ENCODE data around the gene DRAXIN. TPM values are rescaled to one million over a fixed set of nuclear protein-coding genes. Genes with fewer than 3 reads are reported as not detected.

The DRAXIN gene
- total RNA-seq, 4 donors from 2014 or later: 0.08 to 0.16 (median 0.12) TPM; not detected in 1

GRCh38 chr1:11761988-11762406 is 70.5 kb downstream of the DRAXIN start, which contains the start of gene C1orf167:
C1orf167 (plus strand) TSS chr1:11762193; CDS start chr1:11764401, 2,208 bp downstream.
- Histone ChIP-seq H3K36me3 (no peaks in the 10 kb centered on the region), H3K27me3 (peaks cover 67% of the 10 kb centered on the region), H3K4me3 (peak within 1 kb of the TSS in 1 of 2 donors; percentile 12), H3K9me3 (no peaks in the 10 kb centered on the region), H3K4me1 (peaks cover 0 to 9% (median 0%) of the 10 kb centered on the region in 3 donors), H3K27ac (no peak within 1 kb of the TSS)
- no peak for ATAC-seq
- TF ChIP-seq CTCF (IDR thresholded peaks at IDR 0.05): no peak
- no peak for TF ChIP-seq POLR2A (IDR thresholded peaks at IDR 0.05)
- TF ChIP-seq POLR2AphosphoS5 (IDR thresholded peaks at IDR 0.05): no peak
- WGBS, 2 donors (ENCODE audit: low coverage in 1 of 2): no CpG with 5 or more reads among the region's 29 CpGs

- no peak for ATAC-seq
- Histone ChIP-seq H3K9me3 (no peaks in the 10 kb centered on the region), H3K4me1 (peaks cover 0 to 9% (median 0%) of the 10 kb centered on the region in 3 donors), H3K4me3 (no peak overlapping the region), H3K27ac (no peak overlapping the region), H3K27me3 (peaks cover 58% of the 10 kb centered on the region), H3K36me3 (no peaks in the 10 kb centered on the region)
- no CpG with 5 or more reads among the region's 3 CpGs for WGBS, 2 donors (ENCODE audit: low coverage in 1 of 2)
- TF ChIP-seq CTCF (IDR thresholded peaks at IDR 0.05) (no peak), EP300 (IDR thresholded peaks at IDR 0.05) (no peak), POLR2A (IDR thresholded peaks at IDR 0.05) (no peak), POLR2AphosphoS5 (IDR thresholded peaks at IDR 0.05) (no peak)
Measured at GRCh38 chr1:11764115-11764514, 72.6 kb downstream of the DRAXIN start.

- peaks cover 58% of the 10 kb centered on the region for H3K27me3 ChIP-seq
- TF ChIP-seq CTCF (IDR thresholded peaks at IDR 0.05) (no peak), POLR2AphosphoS5 (IDR thresholded peaks at IDR 0.05) (no peak), POLR2A (IDR thresholded peaks at IDR 0.05) (no peak), EP300 (IDR thresholded peaks at IDR 0.05) (no peak)
- no peaks in the 10 kb centered on the region for H3K9me3 ChIP-seq
- no peak overlapping the region for H3K4me3 ChIP-seq
- peaks cover 0 to 9% (median 0%) of the 10 kb centered on the region in 3 donors for H3K4me1 ChIP-seq
- ATAC-seq: no peak
- no peaks in the 10 kb centered on the region for H3K36me3 ChIP-seq
- WGBS, 2 donors (ENCODE audit: low coverage in 1 of 2): 85 to 100% methylated on average over 3 to 5 of the region's 7 CpGs
- no peak overlapping the region for H3K27ac ChIP-seq
Measured at GRCh38 chr1:11764519-11764918, 73.0 kb downstream of the DRAXIN start.

- no peak for ATAC-seq
- no peaks in the 10 kb centered on the region for H3K9me3 ChIP-seq
- no peaks in the 10 kb centered on the region for H3K36me3 ChIP-seq
- 61% methylated on average over 2 of the region's 19 CpGs; no CpG with 5 or more reads in 1 of the 2 donors for WGBS, 2 donors (ENCODE audit: low coverage in 1 of 2)
- peaks cover 58% of the 10 kb centered on the region for H3K27me3 ChIP-seq
- H3K4me3 ChIP-seq: no peak overlapping the region
- H3K27ac ChIP-seq: no peak overlapping the region
- peaks cover 0 to 9% (median 0%) of the 10 kb centered on the region in 3 donors for H3K4me1 ChIP-seq
- TF ChIP-seq POLR2AphosphoS5 (IDR thresholded peaks at IDR 0.05): no peak
- no peak for TF ChIP-seq POLR2A (IDR thresholded peaks at IDR 0.05)
- no peak for TF ChIP-seq EP300 (IDR thresholded peaks at IDR 0.05)
- TF ChIP-seq CTCF (IDR thresholded peaks at IDR 0.05): no peak
Measured at GRCh38 chr1:11765661-11766428, 74.3 kb downstream of the DRAXIN start.

- ATAC-seq: no peak
- Histone ChIP-seq H3K4me1 (peaks cover 0 to 9% (median 0%) of the 10 kb centered on the region in 3 donors), H3K27ac (no peak overlapping the region), H3K4me3 (no peak overlapping the region), H3K36me3 (no peaks in the 10 kb centered on the region), H3K9me3 (no peaks in the 10 kb centered on the region), H3K27me3 (peaks cover 56% of the 10 kb centered on the region)
- 60% methylated on average over 3 of the region's 14 CpGs; no CpG with 5 or more reads in 1 of the 2 donors for WGBS, 2 donors (ENCODE audit: low coverage in 1 of 2)
- TF ChIP-seq CTCF (IDR thresholded peaks at IDR 0.05) (no peak), POLR2A (IDR thresholded peaks at IDR 0.05) (no peak), POLR2AphosphoS5 (IDR thresholded peaks at IDR 0.05) (no peak), EP300 (IDR thresholded peaks at IDR 0.05) (no peak)
Measured at GRCh38 chr1:11766429-11766776, 74.9 kb downstream of the DRAXIN start.
